ENCODE measurements around the gene TRIM44. TPM values are rescaled to one million over a fixed set of nuclear protein-coding genes. Genes with fewer than 3 reads are reported as not detected.

Gene TRIM44
- total RNA-seq, 4 donors from 2014 or later: 27.4 to 73.4 (median 53.7) TPM

DNA sequence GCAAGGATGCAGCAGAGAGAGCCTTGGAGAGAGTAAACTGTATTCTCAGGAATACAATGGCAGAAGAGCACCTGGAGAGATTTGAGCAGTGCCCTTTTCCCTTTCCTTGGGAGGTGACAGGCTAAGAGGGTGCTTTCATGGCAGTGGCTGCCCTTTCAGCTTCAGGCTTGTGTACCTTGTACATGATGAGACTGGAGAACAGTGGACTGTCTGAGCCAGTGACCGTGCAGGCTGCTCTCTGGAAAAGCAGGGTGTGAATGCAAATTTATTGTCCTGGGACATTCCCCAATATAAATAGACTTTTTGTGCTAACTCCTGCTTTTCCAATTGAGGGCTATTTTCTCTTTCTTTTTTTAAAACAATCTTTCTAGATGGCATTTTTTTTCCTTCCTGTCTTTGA is 99.3 kb downstream of the TRIM44 start:
- TF ChIP-seq POLR2AphosphoS5 (IDR thresholded peaks at IDR 0.05) (no peak), POLR2A (IDR thresholded peaks at IDR 0.05; ENCODE audit: low read depth) (no peak), EP300 (IDR thresholded peaks at IDR 0.05) (no peak)
- TF ChIP-seq, protein P1, sequence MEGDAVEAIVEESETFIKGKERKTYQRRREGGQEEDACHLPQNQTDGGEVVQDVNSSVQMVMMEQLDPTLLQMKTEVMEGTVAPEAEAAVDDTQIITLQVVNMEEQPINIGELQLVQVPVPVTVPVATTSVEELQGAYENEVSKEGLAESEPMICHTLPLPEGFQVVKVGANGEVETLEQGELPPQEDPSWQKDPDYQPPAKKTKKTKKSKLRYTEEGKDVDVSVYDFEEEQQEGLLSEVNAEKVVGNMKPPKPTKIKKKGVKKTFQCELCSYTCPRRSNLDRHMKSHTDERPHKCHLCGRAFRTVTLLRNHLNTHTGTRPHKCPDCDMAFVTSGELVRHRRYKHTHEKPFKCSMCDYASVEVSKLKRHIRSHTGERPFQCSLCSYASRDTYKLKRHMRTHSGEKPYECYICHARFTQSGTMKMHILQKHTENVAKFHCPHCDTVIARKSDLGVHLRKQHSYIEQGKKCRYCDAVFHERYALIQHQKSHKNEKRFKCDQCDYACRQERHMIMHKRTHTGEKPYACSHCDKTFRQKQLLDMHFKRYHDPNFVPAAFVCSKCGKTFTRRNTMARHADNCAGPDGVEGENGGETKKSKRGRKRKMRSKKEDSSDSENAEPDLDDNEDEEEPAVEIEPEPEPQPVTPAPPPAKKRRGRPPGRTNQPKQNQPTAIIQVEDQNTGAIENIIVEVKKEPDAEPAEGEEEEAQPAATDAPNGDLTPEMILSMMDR (IDR thresholded peaks at IDR 0.05): no peak
- Histone ChIP-seq H3K4me1 (peaks cover 13 to 27% (median 23%) of the 10 kb centered on the region in 4 donors), H3K27me3 (no peaks in the 10 kb centered on the region), H3K36me3 (no peaks in the 10 kb centered on the region), H3K9me3 (no peaks in the 10 kb centered on the region), H3K4me3 (no peak overlapping the region), H3K27ac (replicated peaks in 1 of 4) (no peak overlapping the region)
- DNase-seq (ENCODE audit: extremely low spot score): no peak
- WGBS: 54% methylated on average over 1 of the region's 1 CpG
- intact Hi-C loops (cut with DNase I): no loop called here

DNA sequence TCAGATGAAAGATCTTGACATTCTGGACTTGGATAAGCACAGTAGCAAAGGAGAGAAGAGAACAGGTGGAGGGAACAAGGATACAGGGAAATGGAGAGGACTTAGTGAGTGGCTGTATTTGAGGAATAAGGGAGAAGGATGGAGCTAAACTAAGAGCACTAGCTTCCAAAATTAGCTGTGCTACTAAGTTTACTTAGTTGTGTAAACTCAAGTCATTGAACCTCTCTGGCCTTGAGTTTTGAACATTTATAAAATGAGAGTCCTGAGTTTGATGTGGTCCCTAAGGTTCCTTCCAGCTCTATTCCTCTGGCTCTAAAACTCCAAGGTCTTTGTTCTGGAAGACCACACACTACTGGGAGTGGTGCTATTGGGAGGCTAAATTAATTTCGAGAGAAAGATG is 100.7 kb downstream of the TRIM44 start:
- peaks cover 13 to 27% (median 23%) of the 10 kb centered on the region in 4 donors for H3K4me1 ChIP-seq
- H3K27me3 ChIP-seq: no peaks in the 10 kb centered on the region
- TF ChIP-seq POLR2A (IDR thresholded peaks at IDR 0.05; ENCODE audit: low read depth) (no peak), EP300 (IDR thresholded peaks at IDR 0.05) (no peak), POLR2AphosphoS5 (IDR thresholded peaks at IDR 0.05) (no peak)
- TF ChIP-seq, protein P1 (IDR thresholded peaks at IDR 0.05): no peak
- no peaks in the 10 kb centered on the region for H3K36me3 ChIP-seq
- no peak overlapping the region for H3K27ac ChIP-seq (replicated peaks in 1 of 4)
- no peak for DNase-seq (ENCODE audit: extremely low spot score)
- no peaks in the 10 kb centered on the region for H3K9me3 ChIP-seq
- no peak overlapping the region for H3K4me3 ChIP-seq
- 82% methylated on average over 1 of the region's 1 CpG for WGBS
- intact Hi-C loops (cut with DNase I): no loop called here

DNA sequence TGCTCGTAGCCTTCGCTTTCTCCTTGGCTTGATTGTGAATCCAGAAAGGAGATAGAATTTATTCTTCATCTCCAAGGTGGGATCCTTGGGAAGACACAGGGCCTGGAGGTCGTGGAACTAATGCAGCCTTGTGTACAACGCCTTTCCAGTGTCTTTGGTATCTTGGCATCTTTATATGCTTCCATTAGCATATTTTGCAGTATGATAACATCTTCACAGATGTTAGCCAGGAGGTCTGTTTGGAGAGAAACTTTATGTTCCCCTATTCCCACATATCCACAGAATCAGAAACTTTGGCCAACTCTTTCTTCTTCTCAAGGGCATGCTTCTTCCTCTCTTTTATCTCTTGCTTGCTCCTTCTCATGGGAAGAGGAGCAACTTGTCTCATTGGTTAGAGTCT is 101.2 kb downstream of the TRIM44 start:
- H3K4me1 ChIP-seq: peaks cover 13 to 27% (median 23%) of the 10 kb centered on the region in 4 donors
- H3K27me3 ChIP-seq: no peaks in the 10 kb centered on the region
- WGBS: 100% methylated on average over 4 of the region's 4 CpGs
- intact Hi-C loops (cut with DNase I): no loop called here
- H3K27ac ChIP-seq (replicated peaks in 1 of 4): no peak overlapping the region
- no peaks in the 10 kb centered on the region for H3K36me3 ChIP-seq
- H3K9me3 ChIP-seq: no peaks in the 10 kb centered on the region
- no peak for DNase-seq (ENCODE audit: extremely low spot score)
- H3K4me3 ChIP-seq: no peak overlapping the region
- TF ChIP-seq POLR2A (IDR thresholded peaks at IDR 0.05; ENCODE audit: low read depth) (no peak), EP300 (IDR thresholded peaks at IDR 0.05) (no peak), POLR2AphosphoS5 (IDR thresholded peaks at IDR 0.05) (no peak)
- TF ChIP-seq, protein P1 (IDR thresholded peaks at IDR 0.05): no peak

DNA sequence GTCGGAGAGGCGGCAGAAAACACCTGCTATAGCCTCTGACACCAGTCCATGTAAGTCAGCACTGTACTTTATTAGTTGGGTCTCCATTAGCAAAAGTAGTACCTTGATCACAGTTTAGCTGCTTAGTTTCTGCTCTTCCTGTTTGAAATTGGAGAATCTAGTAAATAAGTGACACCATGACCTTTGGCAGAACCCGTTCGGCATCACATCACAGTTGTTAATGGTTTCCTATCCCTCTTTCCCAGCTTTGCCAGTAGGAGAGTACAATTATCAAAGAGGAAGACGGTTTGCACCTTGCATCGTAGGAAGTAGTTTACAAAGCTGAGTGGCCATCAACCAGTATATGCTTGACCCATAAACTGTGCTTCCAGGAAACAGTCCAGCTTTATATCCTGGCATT is 101.8 kb downstream of the TRIM44 start:
- no peak overlapping the region for H3K27ac ChIP-seq (replicated peaks in 1 of 4)
- 87% methylated on average over 6 of the region's 6 CpGs for WGBS

More for the DNA sequence above, 101.8 kb downstream of the TRIM44 start:
- Histone ChIP-seq H3K9me3 (no peaks in the 10 kb centered on the region), H3K36me3 (no peaks in the 10 kb centered on the region), H3K27me3 (no peaks in the 10 kb centered on the region), H3K4me3 (no peak overlapping the region), H3K4me1 (peaks cover 13 to 27% (median 23%) of the 10 kb centered on the region in 4 donors)
- DNase-seq (ENCODE audit: extremely low spot score): no peak
- TF ChIP-seq, protein P1 (IDR thresholded peaks at IDR 0.05): no peak
- no peak for TF ChIP-seq EP300 (IDR thresholded peaks at IDR 0.05)
- TF ChIP-seq POLR2AphosphoS5 (IDR thresholded peaks at IDR 0.05): no peak
- TF ChIP-seq POLR2A (IDR thresholded peaks at IDR 0.05; ENCODE audit: low read depth): no peak
- intact Hi-C loops (cut with DNase I): no loop called here
